HG02642 (cell line): ENCODE measurements around the gene PLXDC2.
"Not testable (repeated sequence)": the region's sequence is repeated elsewhere in the genome, so short reads cannot be mapped to it uniquely, and the experiment has no call there.

Experiments used
- ATAC-seq: cut with Tn5 transposase; IDR thresholded peaks from one replicate; pipeline ENCODE4 v1.9.1; 2021; ENCODE audit warnings: mild to moderate bottlenecking; ENCODE audit not compliant: unreplicated experiment, poor library complexity

The PLXDC2 gene

DNA sequence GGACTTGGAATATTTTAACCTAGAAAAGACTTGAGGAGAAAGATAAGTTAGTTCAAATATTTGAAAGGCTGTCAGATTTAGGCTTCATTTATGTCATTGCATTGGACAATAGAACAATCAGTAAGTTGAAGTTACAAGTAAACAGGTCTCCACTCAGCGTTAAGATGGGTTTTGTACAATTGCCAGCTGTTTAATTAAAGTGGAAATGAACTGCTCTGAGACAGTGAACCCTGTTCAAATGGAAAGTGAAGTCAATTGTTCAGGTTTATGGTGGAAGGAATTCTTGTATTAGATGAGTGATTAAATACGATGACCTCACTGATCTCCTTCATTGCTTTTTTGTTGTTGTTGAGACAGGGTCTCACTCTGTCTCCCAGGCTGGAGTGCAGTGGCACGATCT lies 151.7 kb downstream of the PLXDC2 start:
- no peak for ATAC-seq

DNA sequence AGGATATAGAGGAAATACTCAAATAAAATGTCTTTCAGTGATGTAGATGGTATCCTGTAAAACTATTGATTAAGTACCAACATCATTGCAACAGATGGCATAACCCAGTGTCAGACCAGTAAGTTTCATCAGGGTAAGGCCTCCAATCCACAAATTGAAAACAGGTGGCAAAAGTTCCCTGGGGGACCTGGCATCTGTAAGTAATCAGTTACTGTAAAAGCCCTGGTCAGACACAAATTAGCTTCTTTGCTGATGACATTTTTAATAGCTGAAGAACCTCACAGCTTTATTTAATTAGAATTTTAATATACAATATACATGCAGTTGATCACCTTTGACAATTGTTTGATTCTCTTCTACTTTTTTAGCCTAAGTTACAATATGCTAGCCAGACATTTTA lies 152.5 kb downstream of the PLXDC2 start:
- no peak for ATAC-seq

DNA sequence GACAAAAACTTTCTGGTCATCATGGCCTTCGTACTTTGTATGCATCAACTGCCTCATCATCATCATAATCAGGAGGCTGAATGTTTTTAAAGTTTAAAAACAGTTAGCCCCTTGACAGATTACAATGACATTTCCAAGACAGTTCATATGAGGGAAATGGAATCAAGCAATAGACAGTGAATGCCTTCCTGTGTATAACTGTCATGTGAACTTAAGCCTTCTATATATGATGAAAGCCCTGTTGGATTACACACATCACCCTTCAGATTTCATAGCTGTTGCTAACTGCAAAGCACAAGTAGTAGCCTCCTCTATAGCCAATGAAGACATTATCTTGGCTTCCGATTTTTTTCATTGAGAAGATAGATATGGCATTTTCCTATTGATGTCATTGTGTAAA lies 154.0 kb downstream of the PLXDC2 start:
- ATAC-seq: no peak

DNA sequence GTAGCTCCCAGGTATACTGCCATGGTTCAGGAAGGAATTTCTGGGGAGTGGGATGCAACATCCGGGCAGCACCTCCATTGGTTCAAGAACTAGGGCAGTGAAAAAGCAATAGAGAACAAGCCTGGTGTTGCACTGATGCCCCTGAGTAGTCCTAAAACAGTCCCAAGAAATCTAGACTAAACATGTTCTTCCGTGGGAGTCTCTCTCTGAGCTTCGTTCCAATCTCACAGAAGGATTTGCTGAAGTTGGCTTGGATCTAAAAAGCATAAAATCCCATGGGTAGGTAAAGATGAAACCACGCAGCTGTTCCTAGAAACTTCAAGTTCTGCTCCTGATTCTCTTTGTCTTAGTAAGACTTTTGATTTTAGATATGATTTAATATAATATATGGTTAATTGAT lies 154.5 kb downstream of the PLXDC2 start:
- ATAC-seq: no peak

DNA sequence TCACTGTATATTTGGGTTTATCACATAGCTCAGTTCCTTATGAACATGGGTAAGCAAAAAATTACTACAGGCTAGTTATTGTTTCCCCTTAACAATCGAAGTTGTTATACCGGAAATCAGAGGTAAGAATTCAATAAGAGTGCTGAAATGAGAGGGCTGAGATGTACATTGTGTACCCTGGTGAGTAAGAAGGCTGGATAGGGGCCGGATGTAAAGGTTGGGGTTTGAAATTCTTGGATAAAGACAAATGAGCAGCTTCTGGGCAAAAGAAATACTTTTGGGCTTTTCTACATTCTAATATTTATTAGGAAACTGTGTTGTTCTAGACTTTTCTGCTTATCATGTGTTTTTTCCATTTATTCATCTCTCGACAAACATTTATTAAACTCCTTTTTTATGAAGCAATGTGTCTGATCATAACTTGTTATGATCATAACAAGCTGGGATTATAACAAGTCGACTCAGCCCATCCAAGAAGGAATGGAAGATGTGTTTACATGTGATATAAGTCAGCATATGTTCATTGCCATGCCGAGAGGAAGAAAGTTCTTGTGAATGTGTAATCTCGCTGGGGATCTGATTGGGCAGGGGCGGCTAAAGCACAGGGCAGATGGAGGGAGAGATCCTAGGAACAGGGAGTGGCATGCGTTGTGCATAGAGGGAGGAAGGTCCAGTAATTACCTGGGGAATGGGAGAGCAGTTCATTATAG lies 155.3 kb downstream of the PLXDC2 start:
- no peak for ATAC-seq

DNA sequence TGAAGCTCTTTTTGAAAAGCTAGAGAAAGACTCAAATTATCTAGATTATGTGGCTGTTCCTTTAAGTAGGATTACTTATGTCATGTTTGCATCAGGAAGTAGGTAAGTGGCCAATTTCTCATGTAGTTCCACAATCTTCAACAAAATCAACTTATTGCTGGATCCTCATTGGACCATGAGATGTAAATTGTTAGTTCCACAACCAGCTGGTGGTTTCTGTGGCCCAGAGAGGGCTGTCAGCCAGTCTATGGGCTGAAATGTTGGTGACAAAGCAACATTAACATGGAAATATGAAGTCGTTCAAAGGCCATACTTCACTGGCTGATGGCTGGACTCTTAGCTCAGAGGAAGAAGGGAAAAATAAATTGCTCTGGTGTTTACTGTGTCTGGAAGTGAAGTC lies 157.9 kb downstream of the PLXDC2 start:
- ATAC-seq: no peak

DNA sequence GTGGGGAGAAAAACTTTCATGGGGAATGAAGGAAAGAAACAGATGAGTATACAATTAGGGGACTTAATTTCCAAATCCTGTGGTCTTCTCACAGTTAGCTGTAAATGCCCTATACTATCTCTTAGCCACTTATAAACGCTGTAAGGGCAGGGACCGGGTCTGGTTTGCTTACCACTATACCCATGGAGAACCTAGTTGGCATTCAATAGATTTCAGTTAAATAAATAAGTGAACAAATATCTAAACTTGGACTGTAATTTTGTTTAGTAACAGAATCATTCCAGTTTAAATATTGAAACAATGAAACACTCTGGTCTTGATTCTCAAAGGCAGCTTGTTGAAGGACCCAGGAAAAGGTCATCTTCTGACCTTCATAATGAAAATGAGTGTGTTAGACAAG lies 158.3 kb downstream of the PLXDC2 start:
- no peak for ATAC-seq

DNA sequence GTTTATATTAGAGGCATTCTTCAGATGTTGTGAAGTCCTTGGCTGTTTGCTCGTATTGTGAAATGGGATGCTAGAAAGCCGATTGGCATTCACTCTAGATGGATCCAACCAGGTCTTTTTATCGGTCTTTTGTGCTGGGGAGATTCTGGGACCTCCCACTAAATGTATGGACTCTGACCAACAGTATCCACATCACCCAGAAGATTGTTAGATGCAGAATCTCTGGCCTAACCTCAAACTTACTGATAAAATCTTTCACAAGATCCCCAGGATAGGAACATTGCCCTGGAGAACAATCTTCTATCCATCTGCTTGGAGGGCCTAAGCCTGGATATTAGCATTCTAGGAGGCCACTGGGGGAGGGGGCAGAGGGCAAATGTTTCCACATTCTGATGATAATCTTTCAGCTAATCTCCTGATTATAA lies 160.9 kb downstream of the PLXDC2 start:
- no peak for ATAC-seq

DNA sequence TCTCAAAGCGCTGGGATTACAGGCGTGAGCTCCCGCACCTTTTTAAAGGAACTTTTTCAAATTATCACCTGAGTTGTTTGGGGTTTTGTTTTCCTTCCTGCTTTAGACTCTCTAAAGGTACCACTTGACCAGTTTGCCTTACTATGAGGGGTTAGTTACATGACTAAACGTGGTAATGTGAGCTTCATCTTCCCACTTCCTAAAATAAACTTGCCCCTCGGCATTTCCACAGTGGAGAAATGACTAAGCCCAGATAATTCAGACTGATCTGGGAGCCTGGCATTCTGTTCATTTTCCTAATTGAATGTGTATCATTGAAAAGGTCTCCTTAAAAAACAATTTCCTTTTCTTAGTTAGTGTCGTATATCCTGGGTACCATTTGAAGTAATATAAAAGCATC lies 163.4 kb downstream of the PLXDC2 start:
- no peak for ATAC-seq

DNA sequence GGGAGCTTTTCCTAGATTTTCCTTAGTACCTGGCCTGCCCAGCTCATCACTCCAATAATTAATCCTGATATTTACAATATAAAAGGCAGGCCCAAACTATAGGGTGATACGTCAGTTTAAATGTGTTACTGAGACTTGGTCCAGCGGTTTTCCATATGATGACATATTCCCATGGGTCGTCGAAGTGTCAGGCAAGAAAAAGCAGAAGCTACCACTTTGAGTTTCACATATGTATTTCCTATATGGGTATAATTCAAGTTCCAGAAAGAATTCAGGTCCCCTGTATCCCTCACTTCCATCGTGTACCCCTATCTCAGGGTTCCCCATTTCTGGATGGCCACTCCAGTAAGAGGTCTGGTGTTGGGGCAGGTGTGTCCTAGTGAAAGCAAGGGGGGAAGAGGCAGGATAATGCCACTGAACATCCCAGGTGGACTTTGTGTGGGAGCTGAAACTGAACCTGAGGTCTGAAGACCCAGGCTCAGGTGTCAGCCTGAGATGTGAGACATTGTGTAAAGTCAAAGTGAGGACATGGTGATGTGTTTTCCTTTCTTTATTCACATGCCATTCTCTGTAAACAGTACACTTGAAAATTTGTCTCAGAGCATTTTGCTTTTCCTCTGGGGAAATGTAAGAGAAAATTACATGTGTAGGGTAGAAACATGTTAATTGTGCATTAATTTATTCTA lies 167.8 kb downstream of the PLXDC2 start:
- ATAC-seq: no peak

DNA sequence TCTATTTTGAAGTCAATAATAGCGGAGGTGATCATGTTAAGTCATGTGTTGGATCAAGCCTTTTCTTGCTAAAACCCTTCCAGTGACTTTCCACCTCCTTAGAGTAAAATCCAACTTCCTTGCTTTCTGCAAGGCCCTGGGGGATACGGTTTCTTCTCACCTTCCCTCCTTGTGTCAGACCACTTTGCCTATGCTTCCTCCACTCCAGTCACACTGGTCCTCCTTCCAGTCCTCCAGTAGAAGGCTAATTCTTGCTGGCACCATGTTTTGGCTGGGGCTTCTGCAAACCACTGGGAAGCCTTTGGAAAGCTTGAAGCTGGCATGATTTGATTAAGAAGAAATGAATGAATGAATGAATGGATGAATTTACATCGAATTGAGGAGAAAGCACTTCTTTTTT lies 169.5 kb downstream of the PLXDC2 start:
- ATAC-seq: no peak

DNA sequence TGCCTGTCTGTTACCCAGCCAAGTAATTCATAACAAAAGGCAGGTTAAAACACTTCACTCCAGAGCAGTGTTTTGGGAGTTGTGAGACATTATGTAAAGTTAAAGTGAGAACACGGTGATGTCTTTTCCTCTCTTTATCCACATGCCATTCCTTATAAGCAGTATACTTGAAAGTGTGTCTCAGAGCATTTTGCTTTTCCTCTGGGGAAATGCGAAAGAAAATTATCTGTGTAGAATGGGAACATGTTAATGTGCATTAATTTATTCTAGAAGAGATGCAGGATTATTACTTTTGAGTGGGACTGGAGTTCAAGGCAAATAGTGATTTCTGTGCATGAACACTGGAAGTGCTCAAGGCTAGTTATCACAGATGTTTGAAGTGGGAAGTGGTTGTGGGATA lies 170.4 kb downstream of the PLXDC2 start:
- no peak for ATAC-seq

DNA sequence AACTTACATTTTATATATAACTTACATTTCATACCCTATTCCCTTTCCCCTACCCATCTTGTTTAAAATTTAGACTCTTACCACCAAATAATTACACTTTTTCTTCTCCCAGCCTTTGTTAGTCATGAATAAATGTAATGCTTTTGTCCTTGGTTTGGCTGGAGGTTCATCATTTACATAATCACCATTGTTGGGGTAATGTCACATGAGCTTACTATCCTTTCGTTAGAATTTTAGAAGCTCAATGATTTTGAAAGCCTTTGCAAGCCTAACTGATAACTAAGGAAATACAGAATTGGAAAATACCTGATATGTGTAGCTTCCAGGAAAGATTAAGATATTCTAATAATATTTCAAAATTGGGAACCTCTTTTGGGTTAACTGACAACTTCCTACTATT lies 171.7 kb downstream of the PLXDC2 start:
- no peak for ATAC-seq

DNA sequence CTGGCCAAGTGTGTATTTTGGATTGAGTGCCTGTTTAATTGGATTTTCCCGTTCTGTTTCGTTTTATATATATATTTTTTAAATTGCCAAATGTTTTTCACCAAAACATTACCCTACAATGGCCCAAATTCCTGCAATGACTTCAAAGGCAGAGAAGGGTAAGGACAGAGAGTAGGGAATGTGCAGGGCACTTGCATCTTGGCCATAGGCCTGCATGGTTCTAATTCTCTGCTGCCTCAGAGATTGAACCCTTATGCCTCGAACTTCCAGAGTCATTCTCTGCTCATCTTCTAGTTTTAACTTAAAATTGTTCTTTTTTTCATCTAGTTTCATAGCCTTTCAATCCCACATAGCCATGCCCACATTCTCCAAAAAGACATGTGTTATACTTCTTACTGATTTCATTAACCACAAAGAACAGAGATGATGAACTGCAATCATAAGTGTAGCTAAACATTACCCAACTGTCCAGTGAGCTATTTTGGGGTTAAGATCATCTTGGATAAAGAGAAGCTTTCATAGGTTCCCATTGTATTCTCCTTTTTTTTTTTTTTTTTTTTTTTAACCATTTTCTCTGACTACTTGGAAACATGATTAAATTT lies 177.6 kb downstream of the PLXDC2 start:
- ATAC-seq: no peak

DNA sequence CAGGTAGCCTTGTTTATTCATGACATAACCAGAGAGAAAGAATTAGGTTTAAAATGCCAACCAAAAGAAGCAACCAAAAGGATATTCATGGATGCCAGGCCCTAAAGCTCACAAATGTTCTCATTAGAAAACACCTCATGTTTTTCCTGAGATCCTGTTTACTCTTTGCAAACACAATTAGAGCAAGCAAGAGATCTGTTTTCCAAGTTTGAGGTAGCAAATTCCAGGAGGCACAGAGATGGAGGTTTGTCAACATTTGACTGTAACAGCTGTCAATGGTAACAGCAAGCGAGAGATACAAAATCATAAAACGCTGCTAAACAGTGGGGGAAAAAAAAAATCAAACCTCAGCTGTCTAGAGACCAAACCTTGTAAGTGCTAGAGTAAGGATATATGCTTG lies 182.2 kb downstream of the PLXDC2 start:
- no peak for ATAC-seq

DNA sequence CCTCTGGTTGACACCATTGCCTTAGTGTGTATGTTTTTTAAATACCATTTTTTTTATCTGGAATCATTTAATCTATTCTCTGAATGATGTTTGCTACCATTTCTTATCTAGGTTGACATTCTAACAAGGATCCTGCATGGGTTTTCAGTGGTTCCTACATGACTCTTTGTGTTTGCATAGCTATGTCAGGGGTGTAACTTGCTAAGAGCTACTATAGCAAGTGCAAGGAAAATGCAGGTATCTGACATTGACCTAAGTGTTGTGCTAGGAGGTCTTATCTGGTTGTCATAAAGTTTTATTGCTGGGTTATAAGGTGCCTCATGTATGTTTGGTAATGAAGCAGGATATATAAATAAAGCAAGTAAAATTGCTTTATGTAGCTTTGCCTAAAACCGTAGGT lies 183.2 kb downstream of the PLXDC2 start:
- no peak for ATAC-seq

DNA sequence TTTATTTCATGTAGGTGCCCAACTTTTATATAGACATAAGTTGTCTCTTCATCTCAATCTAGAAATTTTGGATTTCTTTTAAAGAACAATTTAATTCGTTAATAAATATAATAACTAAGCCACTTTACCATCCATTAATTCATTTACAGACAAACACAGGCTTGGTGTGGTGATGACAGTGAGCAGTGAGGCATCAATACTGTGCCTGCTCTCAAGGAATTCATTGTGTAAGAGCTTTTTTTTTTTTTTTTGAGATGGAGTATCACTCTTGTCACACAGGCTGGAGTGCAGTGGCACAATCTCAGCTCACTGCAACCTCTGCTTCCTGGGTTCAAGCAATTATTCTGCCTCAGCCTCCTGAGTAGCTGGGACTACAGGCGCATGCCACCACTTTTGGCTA lies 185.8 kb downstream of the PLXDC2 start:
- not testable (repeated sequence) for ATAC-seq

DNA sequence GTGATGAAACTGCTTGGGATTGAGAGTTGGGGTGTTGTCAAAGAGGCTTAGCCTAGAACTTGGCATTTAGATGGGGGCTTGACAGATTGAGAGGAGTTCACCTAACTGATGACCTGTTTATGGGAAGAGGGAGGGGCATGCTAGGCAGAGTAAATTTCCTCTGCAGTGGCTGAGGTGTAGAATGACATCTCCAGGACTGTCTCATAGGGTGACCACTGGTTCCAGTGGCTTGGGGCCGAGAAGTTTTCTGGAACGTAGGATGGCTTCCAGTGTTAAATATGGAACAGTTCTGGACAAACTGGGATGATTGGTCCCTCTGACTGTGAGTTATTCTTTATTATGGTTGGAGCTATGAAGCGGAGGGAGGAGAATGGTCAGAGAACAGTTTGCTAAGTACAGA lies 186.4 kb downstream of the PLXDC2 start:
- ATAC-seq: no peak

DNA sequence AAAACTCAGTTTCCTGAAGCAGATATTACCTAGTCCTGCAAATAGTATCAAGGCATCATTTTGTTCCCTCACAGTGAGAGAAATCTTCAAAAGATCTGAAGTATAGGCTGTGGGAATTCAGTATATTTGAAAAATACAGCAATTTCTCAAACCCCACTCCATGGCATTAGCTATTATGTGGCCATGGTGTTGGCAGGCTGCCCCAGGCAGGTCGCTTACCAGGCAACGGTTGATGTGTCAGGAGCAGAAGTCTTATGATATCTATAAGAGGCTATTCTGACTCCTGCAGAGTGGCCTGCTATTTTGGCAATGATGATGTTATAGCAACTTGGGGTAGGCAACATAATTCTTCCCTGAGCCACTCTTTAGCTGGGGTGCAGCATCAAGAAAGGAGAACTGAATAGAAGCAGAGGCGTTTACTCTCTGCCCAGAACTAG lies 187.9 kb downstream of the PLXDC2 start:
- peak; percentile 43 for ATAC-seq

DNA sequence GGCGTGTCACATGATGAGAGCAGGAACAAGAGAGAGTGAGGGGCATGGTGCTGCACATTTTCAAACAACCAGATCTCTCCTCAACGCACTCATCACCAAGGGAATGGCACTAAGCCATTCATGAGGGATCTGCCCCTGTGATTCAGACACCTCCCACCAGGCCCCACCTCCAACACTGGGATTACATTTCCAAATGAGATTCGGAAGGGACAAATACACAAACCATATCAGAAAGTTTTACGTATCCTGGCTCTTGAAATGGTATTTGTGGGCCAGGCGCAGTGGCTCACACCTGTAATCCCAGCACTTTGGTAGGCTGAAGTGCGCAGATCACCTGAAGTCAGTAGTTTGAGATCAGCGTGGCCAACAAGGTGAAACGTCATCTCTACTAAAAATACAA lies 189.4 kb downstream of the PLXDC2 start:
- no peak for ATAC-seq

DNA sequence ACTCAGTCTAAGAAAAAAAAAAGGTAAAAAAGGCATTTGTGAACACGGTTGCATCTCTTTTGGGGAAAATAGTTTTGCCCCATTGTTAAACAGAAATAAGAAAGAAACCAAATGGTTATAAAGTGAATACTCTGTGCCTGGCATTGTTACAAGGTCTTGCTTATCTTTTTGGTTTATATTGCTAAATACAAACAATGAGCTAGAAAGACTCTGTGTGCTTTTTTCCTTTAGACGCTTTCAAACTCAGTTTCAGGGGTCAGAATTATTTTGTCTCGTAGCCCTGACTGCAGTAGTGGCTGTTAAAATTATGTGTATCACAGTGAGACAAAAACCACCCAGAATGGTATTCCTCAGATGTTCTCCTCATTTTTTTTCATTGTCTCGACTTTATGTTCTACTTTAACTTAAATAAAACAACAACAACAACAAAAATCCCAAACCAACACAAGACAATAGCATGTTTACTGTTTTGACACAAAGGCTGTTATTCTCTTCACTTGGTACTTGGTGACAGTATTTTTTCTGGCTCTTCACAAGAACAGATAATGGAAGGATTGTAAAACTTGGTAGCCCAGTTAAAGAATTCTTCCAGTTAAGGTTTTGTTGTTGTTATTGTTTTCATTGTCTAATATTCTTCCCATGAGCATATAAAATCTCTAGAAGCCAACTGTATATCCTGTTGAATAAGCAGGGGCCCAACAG lies 190.1 kb downstream of the PLXDC2 start:
- ATAC-seq: no peak
